GM19438 (cell line): Measurements from ENCODE around the gene PATJ.
"Not testable (repeated sequence)": the region's sequence is repeated elsewhere in the genome, so short reads cannot be mapped to it uniquely, and the experiment has no call there.

Source experiments
- ATAC-seq: cut with Tn5 transposase; IDR thresholded peaks from one replicate; pipeline ENCODE4 v1.9.1; 2021; ENCODE audit warnings: low read depth; ENCODE audit not compliant: unreplicated experiment

PATJ gene

GRCh38 chr1:61879887-61880474 is 137.7 kb downstream of the PATJ start:
- ATAC-seq, result not testable (repeated sequence)

GRCh38 chr1:61887076-61887867 is 145.0 kb downstream of the PATJ start:
- ATAC-seq, result no peak

- no peak for ATAC-seq
Observed at GRCh38 chr1:61887931-61888564, 145.8 kb downstream of the PATJ start.

DNA sequence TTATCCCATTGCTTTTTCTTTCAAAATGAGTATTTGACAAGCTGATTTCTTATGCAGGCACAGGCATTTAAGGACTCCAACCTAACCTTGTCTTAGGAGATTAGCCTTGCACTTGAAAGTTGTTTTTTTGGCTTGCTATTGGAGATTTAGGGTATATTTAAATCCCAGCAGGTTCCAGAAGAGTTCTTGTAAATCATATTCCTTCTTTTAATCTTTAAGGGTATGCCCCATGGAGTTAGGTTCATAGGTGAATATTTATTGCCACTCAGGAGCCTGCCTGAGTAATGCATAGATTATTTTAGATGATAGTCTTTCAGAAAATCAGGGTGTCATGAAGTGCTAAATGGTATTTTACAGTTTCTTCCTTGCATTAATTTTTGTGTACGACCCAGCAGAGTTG is 146.5 kb downstream of the PATJ start:
- ATAC-seq, result no peak

DNA sequence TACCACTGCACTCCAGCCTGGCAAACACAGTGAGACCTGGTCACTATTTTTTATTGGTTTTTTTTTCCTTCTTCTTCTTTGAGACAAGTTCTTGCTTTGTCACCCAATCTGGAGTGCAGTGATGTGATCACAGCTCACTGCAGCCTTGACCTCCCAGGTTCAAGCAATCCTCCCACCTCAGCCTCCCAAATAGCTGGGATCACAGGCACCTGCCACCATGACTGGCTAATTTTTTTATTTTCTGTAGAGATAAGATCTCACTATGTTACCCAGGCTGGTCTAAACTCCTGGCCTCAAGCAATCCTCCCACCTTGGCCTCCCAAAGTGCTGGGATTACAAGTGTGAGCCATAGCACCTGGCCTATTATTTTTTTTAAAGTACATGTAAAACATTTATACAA is 148.2 kb downstream of the PATJ start:
- ATAC-seq, result not testable (repeated sequence)

- no peak for ATAC-seq
Observed at GRCh38 chr1:61892977-61893376, 150.7 kb downstream of the PATJ start.

DNA sequence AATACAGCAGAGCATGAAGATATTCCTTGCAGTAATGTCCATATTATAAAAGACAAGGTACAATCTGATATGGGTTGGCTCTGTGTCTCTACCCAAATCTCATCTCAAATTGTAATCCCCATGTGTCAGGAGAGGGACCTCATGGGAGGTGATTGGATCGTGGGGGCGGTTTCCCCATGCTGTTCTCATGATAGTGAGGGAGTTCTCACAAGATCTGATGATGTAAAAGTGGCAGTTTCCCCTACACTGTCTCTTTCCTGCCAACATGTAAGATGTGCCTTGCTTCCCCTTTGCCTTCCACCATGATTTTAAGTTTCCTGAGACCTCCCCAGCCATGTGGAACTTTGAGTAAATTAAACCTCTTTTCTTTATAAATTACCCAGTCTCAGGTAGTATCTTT is 152.0 kb downstream of the PATJ start:
- not testable (repeated sequence) for ATAC-seq

DNA sequence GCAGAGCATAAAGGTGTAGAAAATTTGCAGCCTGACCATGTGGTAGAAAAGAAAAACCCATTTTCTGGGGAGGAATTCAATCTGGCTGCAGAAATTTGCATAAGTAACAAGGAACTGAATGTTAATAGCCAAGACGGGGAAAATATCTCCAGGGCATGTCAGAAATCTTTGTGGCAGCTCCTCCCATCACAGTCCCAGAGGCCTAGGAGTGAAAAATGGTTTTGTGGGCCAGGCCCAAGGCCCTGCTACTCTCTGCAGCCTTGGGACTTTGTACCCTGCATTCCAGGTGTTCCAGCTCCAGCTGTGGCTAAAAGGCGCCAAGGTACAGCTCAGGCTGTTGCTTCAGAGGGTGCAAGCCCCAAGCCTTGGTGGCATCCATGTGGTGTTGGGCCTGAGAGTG is 152.9 kb downstream of the PATJ start:
- ATAC-seq, result no peak

GRCh38 chr1:61898658-61899057 is 156.4 kb downstream of the PATJ start:
- no peak for ATAC-seq

- no peak for ATAC-seq
Observed at GRCh38 chr1:61904354-61904753, 162.1 kb downstream of the PATJ start.

DNA sequence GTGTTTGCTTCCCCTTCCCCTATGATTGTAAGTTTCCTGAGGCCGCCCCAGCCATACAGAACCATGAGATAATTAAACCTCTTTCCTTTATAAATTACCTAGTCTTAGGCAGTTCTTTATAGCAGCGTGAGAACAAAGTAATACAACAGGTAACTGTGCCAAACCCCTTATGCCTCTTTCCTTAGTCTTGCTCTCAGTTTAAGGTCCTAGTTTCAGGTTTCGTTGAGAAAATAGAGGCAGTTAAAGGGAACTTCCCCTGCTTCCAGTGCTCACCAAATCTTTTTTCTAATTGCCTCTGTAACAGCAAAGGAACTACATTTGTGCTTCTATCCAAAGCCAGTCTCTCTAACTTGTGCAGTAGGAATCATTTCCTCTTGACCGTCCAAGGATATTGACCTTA is 164.8 kb downstream of the PATJ start:
- no peak for ATAC-seq

- ATAC-seq, result no peak
Observed at GRCh38 chr1:61910035-61910434, 167.8 kb downstream of the PATJ start.

- no peak for ATAC-seq
Observed at GRCh38 chr1:61914823-61915482, 172.7 kb downstream of the PATJ start.

GRCh38 chr1:61921435-61921834 is 179.2 kb downstream of the PATJ start:
- no peak for ATAC-seq

- no peak for ATAC-seq
Observed at GRCh38 chr1:61922950-61923480, 180.7 kb downstream of the PATJ start.

- ATAC-seq, result no peak
Observed at GRCh38 chr1:61925591-61926298, 183.5 kb downstream of the PATJ start.

- ATAC-seq, result no peak
Observed at GRCh38 chr1:61926597-61926996, 184.3 kb downstream of the PATJ start.

DNA sequence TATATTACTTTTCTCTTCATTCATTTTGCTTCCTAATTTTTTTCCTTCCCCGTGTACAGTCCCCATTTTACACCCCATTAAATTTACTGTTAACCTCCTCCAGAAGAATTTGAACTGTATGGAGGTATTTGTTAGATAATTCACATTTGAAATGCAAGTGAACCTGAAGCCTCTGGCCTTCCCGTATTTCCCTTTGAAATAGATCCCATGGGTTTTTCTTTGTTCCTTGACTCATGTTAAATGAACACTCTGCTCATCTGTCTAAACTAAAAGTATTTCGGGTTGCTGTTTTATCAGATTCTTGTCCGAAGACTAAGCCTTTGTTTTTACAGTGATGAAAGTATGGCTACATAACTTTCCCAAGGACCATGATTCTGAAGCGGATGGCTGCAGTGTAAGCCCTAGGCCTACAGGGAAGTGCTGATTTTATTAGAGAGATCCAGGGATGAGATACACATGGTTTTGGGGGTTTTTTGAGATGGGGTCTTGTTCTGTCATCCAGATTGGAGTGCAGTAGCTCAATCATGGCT is 187.9 kb downstream of the PATJ start:
- ATAC-seq, result no peak

DNA sequence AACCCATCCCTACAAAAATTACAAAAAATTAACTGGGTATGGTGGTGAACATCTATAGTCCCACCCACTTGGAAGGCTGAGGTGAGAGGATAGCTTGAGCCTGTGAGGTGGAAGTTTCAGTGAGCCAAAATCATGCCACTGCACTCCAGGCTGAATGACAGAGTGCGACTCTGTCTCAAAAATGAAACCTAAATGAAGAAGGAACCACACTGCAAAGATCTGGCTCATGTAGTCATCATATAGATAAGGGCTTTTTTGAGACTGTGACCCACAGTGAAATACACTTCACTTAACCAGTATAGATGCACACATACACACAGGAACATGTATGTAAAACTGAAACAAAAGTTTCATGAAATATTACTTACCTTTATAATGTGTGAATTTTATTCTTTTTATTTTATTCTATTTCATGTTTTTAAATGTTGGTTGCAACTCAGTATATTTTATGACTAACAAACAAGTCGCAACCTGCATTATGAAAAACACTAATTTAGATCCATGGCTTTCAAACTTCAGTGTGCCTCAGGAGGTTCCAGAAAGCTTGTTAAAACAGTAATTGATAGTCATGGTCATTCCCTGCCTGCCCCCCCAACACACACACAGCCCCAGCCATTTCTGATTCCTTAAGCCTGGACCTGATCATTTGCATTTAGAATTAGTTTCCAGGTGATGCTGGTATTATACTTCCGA is 189.5 kb downstream of the PATJ start:
- ATAC-seq, result no peak

GRCh38 chr1:61935516-61935915 is 193.2 kb downstream of the PATJ start:
- ATAC-seq, result no peak
